ENCODE measurements around the gene AFG3L2. TPM values are rescaled to one million over a fixed set of nuclear protein-coding genes. Genes with fewer than 3 reads are reported as not detected.
A peak's percentile ranks its signal among the peaks of the same experiment; 100 is the strongest.
"Not testable (repeated sequence)": the region's sequence is repeated elsewhere in the genome, so short reads cannot be mapped to it uniquely, and the experiment has no call there.

Gene AFG3L2
- total and polyA plus RNA-seq, 2 donors: 26.9 to 34.3 TPM

GRCh38 chr18:12391487-12392165 is 14.6 kb upstream of the AFG3L2 start:
- WGBS: 23% methylated on average over 9 of the region's 9 CpGs
- Histone ChIP-seq H3K27ac (ENCODE audit: low read depth in 1 of 2, low read length in 1 of 2) (no peak overlapping the region), H3K9me3 (ENCODE audit: control insufficient read depth in 2 of 2, insufficient read depth in 1 of 2, low read length in 1 of 2) (no peaks in the 10 kb centered on the region), H3K36me3 (ENCODE audit: control insufficient read depth in 2 of 2, insufficient read depth in 2 of 2, low read length in 1 of 2) (no peaks in the 10 kb centered on the region), H3K4me3 (ENCODE audit: low read length in 2 of 2) (no peak overlapping the region), H3K27me3 (ENCODE audit: control insufficient read depth in 2 of 2, insufficient read depth in 1 of 2, low read length in 1 of 2) (no peaks in the 10 kb centered on the region), H3K4me1 (ENCODE audit: control insufficient read depth in 2 of 2, insufficient read depth in 2 of 2, low read length in 2 of 2) (no peaks in the 10 kb centered on the region)
- DNase-seq (ENCODE audit: low read depth in 6 of 9, low spot score in 9 of 9): peak in 5 of 9 donors; percentile 24 to 74 (median 54)

GRCh38 chr18:12388442-12388841 is 11.4 kb upstream of the AFG3L2 start:
- no peaks in the 10 kb centered on the region for H3K27me3 ChIP-seq (ENCODE audit: control insufficient read depth in 2 of 2, insufficient read depth in 1 of 2, low read length in 1 of 2)
- H3K4me1 ChIP-seq (ENCODE audit: control insufficient read depth in 2 of 2, insufficient read depth in 2 of 2, low read length in 2 of 2): no peaks in the 10 kb centered on the region
- DNase-seq (ENCODE audit: low read depth in 6 of 9, low spot score in 9 of 9): no peak
- H3K9me3 ChIP-seq (ENCODE audit: control insufficient read depth in 2 of 2, insufficient read depth in 1 of 2, low read length in 1 of 2): no peaks in the 10 kb centered on the region
- no peak overlapping the region for H3K4me3 ChIP-seq (ENCODE audit: low read length in 2 of 2)
- H3K27ac ChIP-seq (ENCODE audit: low read depth in 1 of 2, low read length in 1 of 2): no peak overlapping the region
- no peaks in the 10 kb centered on the region for H3K36me3 ChIP-seq (ENCODE audit: control insufficient read depth in 2 of 2, insufficient read depth in 2 of 2, low read length in 1 of 2)
- WGBS: 92% methylated on average over 3 of the region's 3 CpGs

- no peak for DNase-seq (ENCODE audit: low read depth in 6 of 9, low spot score in 9 of 9)
- Histone ChIP-seq H3K36me3 (ENCODE audit: control insufficient read depth in 2 of 2, insufficient read depth in 2 of 2, low read length in 1 of 2) (no peaks in the 10 kb centered on the region), H3K4me1 (ENCODE audit: control insufficient read depth in 2 of 2, insufficient read depth in 2 of 2, low read length in 2 of 2) (no peaks in the 10 kb centered on the region), H3K27me3 (ENCODE audit: control insufficient read depth in 2 of 2, insufficient read depth in 1 of 2, low read length in 1 of 2) (no peaks in the 10 kb centered on the region), H3K4me3 (ENCODE audit: low read length in 2 of 2) (no peak overlapping the region), H3K27ac (ENCODE audit: low read depth in 1 of 2, low read length in 1 of 2) (no peak overlapping the region), H3K9me3 (ENCODE audit: control insufficient read depth in 2 of 2, insufficient read depth in 1 of 2, low read length in 1 of 2) (no peaks in the 10 kb centered on the region)
- 88% methylated on average over 2 of the region's 2 CpGs for WGBS
Measured at GRCh38 chr18:12384261-12384660, 7.2 kb upstream of the AFG3L2 start.

GRCh38 chr18:12383759-12384158 is 6.7 kb upstream of the AFG3L2 start:
- whole genome bisulfite sequencing: 83% methylated on average over 5 of the region's 5 CpGs
- not testable (repeated sequence) for H3K4me1 ChIP-seq (ENCODE audit: control insufficient read depth in 2 of 2, insufficient read depth in 2 of 2, low read length in 2 of 2)

GRCh38 chr18:12382221-12382814 is 5.3 kb upstream of the AFG3L2 start:
- not testable (repeated sequence) for DNase-seq (ENCODE audit: low read depth in 6 of 9, low spot score in 9 of 9); H3K4me3 ChIP-seq (ENCODE audit: low read length in 2 of 2); H3K4me1 ChIP-seq (ENCODE audit: control insufficient read depth in 2 of 2, insufficient read depth in 2 of 2, low read length in 2 of 2); H3K27me3 ChIP-seq (ENCODE audit: control insufficient read depth in 2 of 2, insufficient read depth in 1 of 2, low read length in 1 of 2); H3K9me3 ChIP-seq (ENCODE audit: control insufficient read depth in 2 of 2, insufficient read depth in 1 of 2, low read length in 1 of 2); H3K27ac ChIP-seq (ENCODE audit: low read depth in 1 of 2, low read length in 1 of 2); H3K36me3 ChIP-seq (ENCODE audit: control insufficient read depth in 2 of 2, insufficient read depth in 2 of 2, low read length in 1 of 2)
- 92% methylated on average over 7 of the region's 7 CpGs for WGBS

More at GRCh38 chr18:12383759-12384158, 6.7 kb upstream of the AFG3L2 start:
- not testable (repeated sequence) for H3K4me3 ChIP-seq (ENCODE audit: low read length in 2 of 2); H3K27ac ChIP-seq (ENCODE audit: low read depth in 1 of 2, low read length in 1 of 2); H3K27me3 ChIP-seq (ENCODE audit: control insufficient read depth in 2 of 2, insufficient read depth in 1 of 2, low read length in 1 of 2); H3K9me3 ChIP-seq (ENCODE audit: control insufficient read depth in 2 of 2, insufficient read depth in 1 of 2, low read length in 1 of 2); H3K36me3 ChIP-seq (ENCODE audit: control insufficient read depth in 2 of 2, insufficient read depth in 2 of 2, low read length in 1 of 2); DNase-seq (ENCODE audit: low read depth in 6 of 9, low spot score in 9 of 9)

GRCh38 chr18:12378198-12378558 is 1.2 kb upstream of the AFG3L2 start:
- 84% methylated on average over 5 of the region's 5 CpGs for WGBS
- not testable (repeated sequence) for DNase-seq (ENCODE audit: low read depth in 6 of 9, low spot score in 9 of 9); H3K9me3 ChIP-seq (ENCODE audit: control insufficient read depth in 2 of 2, insufficient read depth in 1 of 2, low read length in 1 of 2); H3K27ac ChIP-seq (ENCODE audit: low read depth in 1 of 2, low read length in 1 of 2); H3K27me3 ChIP-seq (ENCODE audit: control insufficient read depth in 2 of 2, insufficient read depth in 1 of 2, low read length in 1 of 2); H3K36me3 ChIP-seq (ENCODE audit: control insufficient read depth in 2 of 2, insufficient read depth in 2 of 2, low read length in 1 of 2)
- Histone ChIP-seq H3K4me1 (ENCODE audit: control insufficient read depth in 2 of 2, insufficient read depth in 2 of 2, low read length in 2 of 2) (peaks cover 21 to 27% of the 10 kb centered on the region in 2 donors), H3K4me3 (ENCODE audit: low read length in 2 of 2) (peak overlapping the region in 1 of 2 donors; percentile 65)

- H3K4me1 ChIP-seq (ENCODE audit: control insufficient read depth in 2 of 2, insufficient read depth in 2 of 2, low read length in 2 of 2): peaks cover 23 to 29% of the 10 kb centered on the region in 2 donors
- peak overlapping the region; percentile 65 to 79 for H3K4me3 ChIP-seq (ENCODE audit: low read length in 2 of 2)
- WGBS: under 1% methylated on average over 30 of the region's 30 CpGs
- H3K27ac ChIP-seq (ENCODE audit: low read depth in 1 of 2, low read length in 1 of 2): peak overlapping the region; percentile 68
- no peaks in the 10 kb centered on the region for H3K27me3 ChIP-seq (ENCODE audit: control insufficient read depth in 2 of 2, insufficient read depth in 1 of 2, low read length in 1 of 2)
- peaks cover 0 to 3% of the 10 kb centered on the region in 2 donors for H3K36me3 ChIP-seq (ENCODE audit: control insufficient read depth in 2 of 2, insufficient read depth in 2 of 2, low read length in 1 of 2)
- no peak for DNase-seq (ENCODE audit: low read depth in 6 of 9, low spot score in 9 of 9)
- H3K9me3 ChIP-seq (ENCODE audit: control insufficient read depth in 2 of 2, insufficient read depth in 1 of 2, low read length in 1 of 2): no peaks in the 10 kb centered on the region
Measured at GRCh38 chr18:12377556-12378197, 650 bp upstream of the AFG3L2 start.

- 29% methylated on average over 42 of the region's 42 CpGs for whole genome bisulfite sequencing
- peak overlapping the region; percentile 78 to 96 for H3K27ac ChIP-seq (ENCODE audit: low read depth in 1 of 2, low read length in 1 of 2)
- peaks cover 32 to 41% of the 10 kb centered on the region in 2 donors for H3K4me1 ChIP-seq (ENCODE audit: control insufficient read depth in 2 of 2, insufficient read depth in 2 of 2, low read length in 2 of 2)
- H3K9me3 ChIP-seq (ENCODE audit: control insufficient read depth in 2 of 2, insufficient read depth in 1 of 2, low read length in 1 of 2): no peaks in the 10 kb centered on the region
- DNase-seq (ENCODE audit: low read depth in 6 of 9, low spot score in 9 of 9): peak in 1 of 9 donors; percentile 28
- H3K27me3 ChIP-seq (ENCODE audit: control insufficient read depth in 2 of 2, insufficient read depth in 1 of 2, low read length in 1 of 2): no peaks in the 10 kb centered on the region
- peaks cover 0 to 3% of the 10 kb centered on the region in 2 donors for H3K36me3 ChIP-seq (ENCODE audit: control insufficient read depth in 2 of 2, insufficient read depth in 2 of 2, low read length in 1 of 2)
- peak overlapping the region; percentile 66 to 79 for H3K4me3 ChIP-seq (ENCODE audit: low read length in 2 of 2)
Measured at GRCh38 chr18:12376034-12376753, 833 bp downstream of the AFG3L2 start.

- WGBS: 85% methylated on average over 6 of the region's 6 CpGs
- no peak overlapping the region for H3K27ac ChIP-seq (ENCODE audit: low read depth in 1 of 2, low read length in 1 of 2)
- peak in 1 of 9 donors; percentile 27 for DNase-seq (ENCODE audit: low read depth in 6 of 9, low spot score in 9 of 9)
- H3K4me1 ChIP-seq (ENCODE audit: control insufficient read depth in 2 of 2, insufficient read depth in 2 of 2, low read length in 2 of 2): peaks cover 32 to 45% of the 10 kb centered on the region in 2 donors
- no peaks in the 10 kb centered on the region for H3K27me3 ChIP-seq (ENCODE audit: control insufficient read depth in 2 of 2, insufficient read depth in 1 of 2, low read length in 1 of 2)
- no peak overlapping the region for H3K4me3 ChIP-seq (ENCODE audit: low read length in 2 of 2)
- peaks cover 3% of the 10 kb centered on the region in 2 donors for H3K36me3 ChIP-seq (ENCODE audit: control insufficient read depth in 2 of 2, insufficient read depth in 2 of 2, low read length in 1 of 2)
- no peaks in the 10 kb centered on the region for H3K9me3 ChIP-seq (ENCODE audit: control insufficient read depth in 2 of 2, insufficient read depth in 1 of 2, low read length in 1 of 2)
Measured at GRCh38 chr18:12374401-12374800, 2.6 kb downstream of the AFG3L2 start.
